Stimulated activated CD8-positive, alpha-beta memory T cell treated with anti-CD3 and anti-CD28 coated beads, Interleukin-2, amount 100 ng/mL, for 1 hour (primary cell): ENCODE measurements around the gene CSTB.

Source experiments
- DNase-seq, 2 donors: peaks; one replicate each; pipeline ENCODE4 v3.0.0-alpha.2; 2020; ENCODE audit warnings: low read depth in 2 of 2

The CSTB gene

GRCh38 chr21:43731476-43731875 is 44.6 kb downstream of the CSTB start:
- no peak for DNase-seq

GRCh38 chr21:43728467-43729390 is 47.4 kb downstream of the CSTB start:
- DNase-seq = peak; percentile 48 to 54

DNA sequence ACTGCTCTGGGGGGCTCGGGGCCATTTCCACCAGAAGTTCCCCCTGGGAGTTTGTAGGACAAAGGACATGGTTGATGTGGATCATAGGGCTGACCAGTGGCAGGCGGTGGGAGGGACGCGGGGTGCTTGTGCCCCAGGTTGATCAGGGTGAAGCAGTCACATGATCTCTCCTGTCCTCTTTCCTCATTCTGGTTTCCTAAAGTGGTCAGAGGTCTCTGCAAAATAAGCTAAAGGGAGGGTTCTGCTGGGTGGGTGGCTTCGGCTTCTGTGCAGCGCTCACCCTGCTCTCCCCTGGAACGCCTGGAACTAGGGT is 48.0 kb downstream of the CSTB start:
- DNase-seq = no peak

DNA sequence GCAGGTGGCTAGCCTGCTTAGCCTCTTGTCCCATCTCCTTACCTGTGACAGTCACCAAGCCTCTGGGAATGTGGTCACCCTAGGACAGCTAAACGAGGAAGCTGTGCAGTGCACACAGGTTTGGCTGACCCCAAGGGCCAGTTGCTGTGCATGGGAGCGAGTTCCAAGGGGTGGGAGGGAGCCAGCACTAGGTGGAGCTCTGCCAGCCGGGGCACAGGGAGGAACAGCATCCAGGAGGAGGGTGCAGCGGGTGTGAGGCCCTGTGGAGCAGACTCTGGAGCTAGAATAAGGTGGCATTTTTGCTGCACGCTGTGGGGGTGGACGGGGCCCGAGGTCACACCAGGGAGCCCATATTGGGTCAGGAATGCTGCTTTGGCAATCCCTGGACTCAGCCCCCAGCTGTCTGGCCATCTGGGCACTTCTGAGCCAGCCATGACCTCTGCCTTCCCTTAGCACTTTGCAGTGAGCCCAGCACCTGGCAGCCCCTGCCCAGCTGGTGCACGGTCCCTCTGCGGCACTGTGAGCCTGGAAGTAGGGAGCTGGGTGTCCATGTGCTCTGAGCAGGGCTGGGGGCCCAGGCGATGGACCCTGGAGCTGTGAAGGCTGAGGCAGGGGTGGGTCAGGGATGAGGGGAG is 48.5 kb downstream of the CSTB start:
- no peak for DNase-seq

DNA sequence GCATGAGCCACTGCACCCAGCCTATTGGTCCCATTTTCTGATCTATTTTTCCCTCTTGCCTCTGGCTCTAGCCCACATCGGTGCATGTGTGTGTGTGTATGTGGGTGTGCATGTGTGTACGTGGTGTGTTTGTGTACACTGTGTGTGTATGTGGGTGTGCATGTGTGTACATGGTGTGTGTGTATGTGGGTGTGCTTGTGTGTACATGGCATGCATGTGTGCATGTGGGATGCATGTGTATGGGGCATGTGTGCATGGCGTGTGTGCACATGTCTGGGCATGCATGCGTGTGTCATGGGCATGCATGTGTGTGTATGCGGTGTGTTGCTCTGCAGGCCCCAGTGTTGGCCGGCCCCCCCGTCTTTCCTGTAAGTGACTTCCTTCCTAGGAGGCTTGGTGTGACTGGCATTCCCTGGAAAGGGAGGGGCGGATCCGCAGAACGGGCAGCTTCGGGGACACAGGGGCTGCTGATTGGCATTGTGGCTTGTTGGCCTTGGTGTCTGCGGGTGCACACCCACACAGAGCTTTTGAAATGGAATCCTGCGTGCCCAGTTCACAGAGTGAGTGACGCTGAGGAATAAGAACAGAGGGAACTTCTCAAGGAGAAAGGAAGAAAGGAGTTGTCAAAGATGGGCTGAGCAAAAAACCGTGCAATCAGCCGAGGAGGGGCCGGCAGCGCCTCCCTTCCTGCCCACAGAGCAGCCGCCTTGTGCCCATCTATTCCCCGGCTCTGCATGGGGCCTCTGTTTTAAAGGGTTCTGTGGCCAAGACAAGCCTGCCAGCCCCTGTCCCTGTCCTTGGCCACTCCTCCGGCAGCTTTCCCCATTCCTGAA is 49.2 kb downstream of the CSTB start:
- DNase-seq = no peak
